ENCODE data around the gene CSNK1A1.
"Not testable (repeated sequence)": the region's sequence is repeated elsewhere in the genome, so short reads cannot be mapped to it uniquely, and the experiment has no call there.

CSNK1A1 gene

DNA sequence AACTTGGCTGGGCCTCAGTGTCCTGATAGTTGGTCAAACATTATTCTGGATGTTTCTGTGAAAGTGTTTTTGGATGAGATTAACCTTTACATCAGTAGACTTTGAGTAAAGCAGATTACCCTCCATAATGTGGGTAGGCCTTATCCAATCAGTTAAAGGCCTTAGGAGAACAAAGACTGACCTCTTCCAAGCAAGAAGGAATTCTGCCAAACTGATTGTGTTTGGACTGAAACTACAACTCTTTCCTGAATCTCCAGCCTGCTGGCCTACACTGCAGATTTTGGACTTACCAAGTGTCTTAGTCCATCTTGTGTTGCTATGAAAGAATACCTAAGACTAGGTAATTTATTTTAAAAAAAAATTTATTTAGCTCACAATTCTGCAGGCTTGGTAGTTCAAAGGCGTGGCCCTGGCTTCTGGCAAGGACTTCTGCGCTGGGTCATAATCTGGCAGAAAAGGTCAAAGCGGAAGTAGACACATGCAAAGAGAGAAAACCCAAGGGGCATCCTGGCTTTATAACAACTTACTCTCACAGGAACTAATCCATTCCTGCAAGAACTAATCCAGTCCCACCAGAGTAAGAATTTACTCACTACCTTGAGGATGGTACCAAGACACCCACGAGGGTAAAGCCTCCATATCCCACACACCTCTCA is 21.5 kb upstream of the CSNK1A1 start:
- TF ChIP-seq, protein P1, sequence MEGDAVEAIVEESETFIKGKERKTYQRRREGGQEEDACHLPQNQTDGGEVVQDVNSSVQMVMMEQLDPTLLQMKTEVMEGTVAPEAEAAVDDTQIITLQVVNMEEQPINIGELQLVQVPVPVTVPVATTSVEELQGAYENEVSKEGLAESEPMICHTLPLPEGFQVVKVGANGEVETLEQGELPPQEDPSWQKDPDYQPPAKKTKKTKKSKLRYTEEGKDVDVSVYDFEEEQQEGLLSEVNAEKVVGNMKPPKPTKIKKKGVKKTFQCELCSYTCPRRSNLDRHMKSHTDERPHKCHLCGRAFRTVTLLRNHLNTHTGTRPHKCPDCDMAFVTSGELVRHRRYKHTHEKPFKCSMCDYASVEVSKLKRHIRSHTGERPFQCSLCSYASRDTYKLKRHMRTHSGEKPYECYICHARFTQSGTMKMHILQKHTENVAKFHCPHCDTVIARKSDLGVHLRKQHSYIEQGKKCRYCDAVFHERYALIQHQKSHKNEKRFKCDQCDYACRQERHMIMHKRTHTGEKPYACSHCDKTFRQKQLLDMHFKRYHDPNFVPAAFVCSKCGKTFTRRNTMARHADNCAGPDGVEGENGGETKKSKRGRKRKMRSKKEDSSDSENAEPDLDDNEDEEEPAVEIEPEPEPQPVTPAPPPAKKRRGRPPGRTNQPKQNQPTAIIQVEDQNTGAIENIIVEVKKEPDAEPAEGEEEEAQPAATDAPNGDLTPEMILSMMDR (conservative IDR thresholded peaks at IDR 0.05; ENCODE audit: low read length): no peak
- DNase-seq (ENCODE audit: low read depth): no peak
- H3K4me3 ChIP-seq (ENCODE audit: low read length): no peak overlapping the region

DNA sequence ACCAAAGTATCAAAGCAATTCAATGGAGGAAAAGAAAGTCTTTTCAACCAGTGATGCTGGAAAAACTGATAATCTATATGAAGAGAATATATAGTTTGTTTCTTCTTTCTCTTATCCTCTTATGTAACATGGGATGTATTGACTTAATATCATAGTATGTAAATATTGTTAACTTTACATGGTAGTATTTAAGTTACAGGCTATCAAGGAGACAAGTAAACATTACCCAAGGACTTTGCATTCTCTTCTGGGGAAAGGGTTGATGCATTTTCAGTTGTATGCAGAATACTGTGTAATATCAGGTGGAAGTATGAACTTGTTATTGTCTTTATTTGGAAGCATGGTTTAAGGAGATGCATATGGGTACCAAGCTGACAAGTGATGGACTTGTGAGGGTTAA is 20.9 kb upstream of the CSNK1A1 start:
- no peak overlapping the region for H3K4me3 ChIP-seq (ENCODE audit: low read length)
- TF ChIP-seq, protein P1 (conservative IDR thresholded peaks at IDR 0.05; ENCODE audit: low read length): no peak
- no peak for DNase-seq (ENCODE audit: low read depth)

DNA sequence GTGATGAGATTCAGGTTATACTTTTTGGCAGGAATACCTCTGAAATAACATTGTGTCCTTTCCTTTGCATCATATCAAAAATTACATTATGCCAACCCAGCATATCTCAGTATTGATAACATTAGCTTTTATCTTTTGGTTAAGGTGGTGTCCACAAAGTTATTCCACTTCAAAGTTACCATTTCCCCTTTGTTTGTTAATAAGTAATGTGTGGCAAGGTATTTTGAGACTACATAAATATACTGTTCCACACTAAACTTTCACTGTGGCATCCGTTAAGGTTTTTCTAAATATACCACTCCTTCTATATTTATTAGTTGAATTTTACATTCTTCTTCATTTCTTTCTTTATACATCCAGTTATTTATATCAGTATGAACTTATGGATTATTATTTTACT is 16.0 kb upstream of the CSNK1A1 start:
- DNase-seq (ENCODE audit: low read depth): no peak
- no peak overlapping the region for H3K4me3 ChIP-seq (ENCODE audit: low read length)
- TF ChIP-seq, protein P1 (conservative IDR thresholded peaks at IDR 0.05; ENCODE audit: low read length): no peak

DNA sequence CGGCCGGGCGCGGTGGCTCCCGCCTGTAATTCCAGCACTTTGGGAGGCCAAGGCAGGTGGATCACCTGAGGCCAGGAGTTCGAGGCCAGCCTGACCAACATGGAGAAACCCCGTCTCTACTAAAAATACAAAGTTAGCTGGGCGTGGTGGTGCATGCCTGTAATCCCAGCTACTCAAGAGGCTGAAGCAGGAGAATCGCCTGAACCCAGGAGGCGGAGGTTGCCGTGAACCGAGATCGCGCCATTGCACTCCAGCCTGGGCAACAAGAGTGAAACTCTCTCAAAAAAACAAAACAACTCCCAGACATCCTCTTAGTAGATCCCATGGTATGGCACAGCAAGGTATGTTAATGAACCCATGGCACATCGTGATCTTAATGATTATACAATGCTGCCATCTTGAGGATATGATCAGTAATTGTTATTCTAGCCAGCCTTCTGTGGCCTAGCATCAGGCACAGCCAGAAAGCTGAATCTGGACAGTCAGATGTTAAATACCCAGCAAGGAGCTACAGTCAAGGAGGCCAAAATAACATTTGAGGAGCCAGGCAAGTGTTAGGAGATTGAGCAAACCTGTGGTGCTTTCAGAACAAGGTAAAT is 13.4 kb upstream of the CSNK1A1 start:
- not testable (repeated sequence) for H3K4me3 ChIP-seq (ENCODE audit: low read length)
- DNase-seq (ENCODE audit: low read depth): peak; percentile 85
- TF ChIP-seq, protein P1 (conservative IDR thresholded peaks at IDR 0.05; ENCODE audit: low read length): peak; percentile 66

DNA sequence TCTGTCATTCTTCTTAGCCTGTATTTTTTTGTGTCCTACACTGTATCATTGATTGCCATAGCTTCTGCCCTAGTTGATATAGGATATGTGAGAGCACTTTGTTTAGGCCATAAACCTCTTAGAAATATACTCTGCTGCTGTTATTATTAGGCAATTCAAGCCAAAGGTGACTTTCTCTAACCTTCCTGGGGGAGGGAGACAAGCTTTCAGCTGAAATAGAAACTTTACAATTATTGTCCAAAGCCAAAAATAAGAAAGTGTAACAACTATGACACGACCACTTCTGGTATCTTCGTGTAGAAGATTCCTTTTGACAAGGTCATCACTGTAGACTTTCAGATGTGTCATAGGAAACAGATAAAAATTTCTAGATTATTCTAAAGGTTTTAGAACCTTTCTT is 12.2 kb upstream of the CSNK1A1 start:
- no peak overlapping the region for H3K4me3 ChIP-seq (ENCODE audit: low read length)
- peak; percentile 48 for DNase-seq (ENCODE audit: low read depth)
- TF ChIP-seq, protein P1 (conservative IDR thresholded peaks at IDR 0.05; ENCODE audit: low read length): no peak

DNA sequence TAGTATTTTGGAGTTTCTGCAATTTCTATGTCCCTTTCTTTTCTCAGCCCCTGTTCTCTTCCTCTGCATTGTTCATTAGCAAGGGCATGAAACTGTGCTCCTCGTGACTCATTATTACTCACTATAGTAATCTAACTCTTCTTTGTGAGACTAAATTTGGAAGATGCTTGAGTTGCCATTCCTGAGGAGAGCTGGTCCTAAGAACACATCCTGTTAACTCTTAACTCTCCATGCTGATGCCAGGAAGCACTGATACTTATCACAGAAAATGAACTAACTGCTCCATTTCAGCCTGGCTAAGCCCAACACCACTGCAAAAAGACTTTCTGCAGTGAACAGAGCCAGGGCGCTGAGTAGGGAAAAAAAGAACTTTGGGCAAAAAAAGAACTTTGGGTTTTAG is 10.6 kb upstream of the CSNK1A1 start:
- peak overlapping the region; percentile 28; the same call in 1 of the 2 replicates for H3K4me3 ChIP-seq (ENCODE audit: low read length)
- DNase-seq (ENCODE audit: low read depth): peak; percentile 95
- TF ChIP-seq, protein P1 (conservative IDR thresholded peaks at IDR 0.05; ENCODE audit: low read length): no peak

DNA sequence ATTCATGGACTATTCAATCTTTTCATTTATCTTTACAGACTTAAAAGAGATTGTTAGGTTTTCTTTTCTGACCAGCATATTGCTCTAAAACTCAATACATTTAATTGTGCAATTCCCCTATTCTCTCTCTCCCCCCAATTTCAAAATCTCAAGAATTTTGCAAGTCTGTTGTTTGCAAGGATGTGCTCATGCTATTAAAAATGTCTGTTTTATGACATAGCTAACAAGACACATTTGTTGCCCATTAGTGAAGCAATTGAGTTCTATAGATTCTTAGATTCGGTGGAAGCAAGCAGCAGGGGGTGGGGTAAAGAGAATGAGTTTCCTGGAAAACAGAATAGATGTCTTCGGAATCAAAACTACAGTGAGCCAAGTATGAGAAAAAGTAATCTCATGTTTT is 8.5 kb upstream of the CSNK1A1 start:
- TF ChIP-seq, protein P1 (conservative IDR thresholded peaks at IDR 0.05; ENCODE audit: low read length): no peak
- peak; percentile 90 for DNase-seq (ENCODE audit: low read depth)

More for the DNA sequence above, 8.5 kb upstream of the CSNK1A1 start:
- no peak overlapping the region for H3K4me3 ChIP-seq (ENCODE audit: low read length)

Data from AG10803 (cell line).